A549 (cell line): Measurements from ENCODE around the gene ZNF423. TPM values are rescaled to one million over a fixed set of nuclear protein-coding genes. Genes with fewer than 3 reads are reported as not detected.

ENCODE experiments used
- ATAC-seq, 2 experiments: fragments of 200-7000 bp in 1 of 2; fragments of >200 bp in 1 of 2; cut with Nextera tagmentation in 1 of 2; cut with Tn5 transposase in 1 of 2; 3 replicates each; pipeline versions ENCODE4 v1.8.0 to v1.9.1; 2018 to 2020; ENCODE audit warnings: mild to moderate bottlenecking in 1 of 2, moderate library complexity in 1 of 2
- CTCF ChIA-PET: fragments of 300-600 bp; sonication (Branson Sonifier 250); formaldehyde crosslinking; extraction: SDS; loops from one replicate; lab custom pipeline; 2021; ENCODE audit warnings: antibody characterized with exemption, inconsistent platforms; lab: Yijun Ruan, JAX
- POLR2A ChIA-PET: fragments of 350-600 bp; formaldehyde crosslinking; extraction: SDS; loops from one replicate; lab custom pipeline; 2021; ENCODE audit warnings: antibody characterized with exemption, inconsistent platforms; lab: Yijun Ruan, JAX
- DNase-seq, 2 experiments: peaks; one replicate each; pipeline versions ENCODE4 v3.0.0 to v3.0.0-alpha.2; 2011 to 2016; ENCODE audit warnings: low read depth in 1 of 2, low spot score in 1 of 2
- FAIRE-seq: peaks from 2 replicates; lab custom pipeline; 2011; peaks lifted over from hg19 to GRCh38; lab: Jason Lieb, UNC
- H3K27ac ChIP-seq, 2 experiments: fragments of >200 bp; sonication (Bioruptor Twin); formaldehyde crosslinking; 3 replicates each; pipeline ENCODE4 v1.5.1; 2016 to 2017
- H3K4me1 ChIP-seq: fragments of >200 bp; sonication (Bioruptor Twin); formaldehyde crosslinking; 3 replicates; pipeline ENCODE4 v1.6.1; 2016
- H3K4me2 ChIP-seq: fragments of >200 bp; sonication (Bioruptor Twin); formaldehyde crosslinking; 3 replicates; pipeline ENCODE4 v1.6.1; 2016
- H3K4me3 ChIP-seq: fragments of >200 bp; sonication (Bioruptor Twin); formaldehyde crosslinking; 3 replicates; pipeline ENCODE4 v1.5.1; 2016
- H3K9me3 ChIP-seq: fragments of >200 bp; sonication (Bioruptor Twin); formaldehyde crosslinking; 3 replicates; pipeline ENCODE4 v1.6.1; 2016
- CBX2 ChIP-seq: fragments of 200-600 bp; sonication (generic); IDR thresholded peaks from 2 replicates; pipeline ENCODE4 v1.6.1; 2016; ENCODE audit warnings: low read depth, mild to moderate bottlenecking, borderline replicate concordance
- CEBPB ChIP-seq, 2 experiments: fragments of >200 bp in 1 of 2; sonication (Bioruptor Twin) in 1 of 2; formaldehyde crosslinking in 1 of 2; IDR thresholded peaks; 2 replicates each; pipeline ENCODE4 v1.6.1; 2012 to 2016
- FOSB ChIP-seq: fragments of 250-450 bp; sonication (Bioruptor Pico); IDR thresholded peaks from 2 replicates; pipeline ENCODE4 v1.5.0; 2020; ENCODE audit warnings: mild to moderate bottlenecking, moderate library complexity
- HEYL ChIP-seq: fragments of 250-450 bp; sonication (Bioruptor Pico); IDR thresholded peaks from 2 replicates; pipeline ENCODE4 v1.8.0; 2021; ENCODE audit warnings: mild to moderate bottlenecking, moderate library complexity
- JUN ChIP-seq, 2 experiments: fragments of >200 bp; sonication (Bioruptor Twin); formaldehyde crosslinking; IDR thresholded peaks; 2 replicates in 1 of 2; 3 replicates in 1 of 2; pipeline ENCODE4 v1.6.1; 2016 to 2017
- JUNB ChIP-seq: fragments of >200 bp; sonication (Bioruptor Twin); formaldehyde crosslinking; IDR thresholded peaks from 2 replicates; pipeline ENCODE4 v1.6.1; 2016
- KDM5A ChIP-seq: fragments of 200-600 bp; sonication (generic); IDR thresholded peaks from 2 replicates; pipeline ENCODE4 v1.6.1; 2016; ENCODE audit warnings: antibody characterized with exemption, mild to moderate bottlenecking
- MAZ ChIP-seq: fragments of 150-350 bp; IDR thresholded peaks from 2 replicates; pipeline ENCODE4 v1.6.1; 2014; ENCODE audit warnings: antibody characterized with exemption, low read depth, low read length, borderline replicate concordance
- NFE2L2 ChIP-seq: fragments of 150-350 bp; conservative IDR thresholded peaks from 2 replicates; pipeline ENCODE4 v1.6.1; 2014; ENCODE audit warnings: low read length
- RNF2 ChIP-seq: fragments of 200-600 bp; sonication (generic); IDR thresholded peaks from 2 replicates; pipeline ENCODE4 v1.6.1; 2016; ENCODE audit warnings: low read depth, mild to moderate bottlenecking, antibody characterized with exemption, moderate library complexity, borderline replicate concordance
- SREBF2 ChIP-seq: fragments of 450-650 bp; IDR thresholded peaks from 2 replicates; pipeline ENCODE4 v1.6.1; 2014; ENCODE audit warnings: mild to moderate bottlenecking, moderate library complexity
- WGBS: methylation state at CpG from one replicate; pipeline ENCODE4 v1.1.6; 2017; ENCODE audit errors: missing lambda C conversion rate; 5-methylcytosine and 5-hydroxymethylcytosine counted together
- polyA plus RNA-seq, 4 experiments: library from polyadenylated mRNA; depleted of rRNA in 3 of 4; stranded (reverse); fragments of >200 nt; fragmentation: RNase III in 1 of 4; extraction: RNeasy Plus Mini Kit Qiagen cat#74134 plus additional on column Dnase treatment in 1 of 4; gene quantifications; 2 replicates in 3 of 4; 3 replicates in 1 of 4; pipeline ENCODE4 v1.2.3, GENCODE V29; 2011 to 2017
- TF ChIP-seq, protein P1 (sequence below): IDR thresholded peaks from 2 replicates; pipeline ENCODE4 v1.6.1; 2012
- TF ChIP-seq, protein P2 (sequence below): fragments of 150-350 bp; IDR thresholded peaks from 2 replicates; pipeline ENCODE4 v1.6.1; 2014; ENCODE audit warnings: low read depth, mild to moderate bottlenecking, low read length
- TF ChIP-seq, protein P3 (sequence below): fragments of 450-650 bp; IDR thresholded peaks from 2 replicates; pipeline ENCODE4 v1.6.1; 2014; ENCODE audit warnings: antibody characterized with exemption
- TF ChIP-seq, protein P4 (sequence below): fragments of 250-450 bp; sonication (Bioruptor Pico); IDR thresholded peaks from 2 replicates; pipeline ENCODE4 v1.5.0; 2021; ENCODE audit warnings: mild to moderate bottlenecking, moderate library complexity, borderline replicate concordance

Gene ZNF423
- polyA plus RNA-seq, 2 of the 4 experiments (the other 2 are of a cell fraction): 0.04 to 0.10 TPM

DNA sequence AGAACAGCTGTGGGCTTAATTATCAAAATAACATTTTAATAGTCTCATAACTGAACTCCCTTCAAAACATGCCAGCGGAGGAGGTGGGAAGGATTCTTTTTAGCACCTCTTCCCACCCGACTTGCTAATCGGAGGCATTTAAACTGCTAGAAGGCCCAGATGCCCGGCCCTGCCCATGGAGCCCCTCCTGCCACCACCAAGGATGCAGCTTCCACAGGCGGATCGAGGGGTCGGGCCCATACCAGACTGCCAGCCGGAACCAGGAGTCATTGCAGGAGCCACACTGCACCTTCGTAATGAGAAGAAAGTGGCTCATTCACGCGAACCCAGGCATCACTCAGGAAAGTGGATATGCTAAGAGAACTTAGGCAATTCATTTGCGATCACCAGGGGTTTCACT, 281.1 kb downstream of the ZNF423 start:
- H3K4me2 ChIP-seq: no peak overlapping the region
- 56% methylated on average over 8 of the region's 12 CpGs for WGBS
- no peaks in the 10 kb centered on the region for H3K4me1 ChIP-seq
- ChIA-PET CTCF (interaction anchor here (1.5 to 3.5 kb wide), 2 partner anchors 18 to 167 kb away, joined by 3 to 16 read pairs; no protein-coding TSS in a partner anchor), POLR2A (no interaction called here)
- FAIRE-seq (no peak), ATAC-seq (no peak), DNase-seq (no peak)
- H3K27ac ChIP-seq: no peak overlapping the region
- TF ChIP-seq SREBF2 (no peak), JUN (IDR thresholded peaks at IDR 0.05) (no peak), RNF2 (no peak), FOSB (no peak), JUNB (no peak), NFE2L2 (no peak), CEBPB (IDR thresholded peaks at IDR 0.05) (no peak)
- TF ChIP-seq, protein P1, sequence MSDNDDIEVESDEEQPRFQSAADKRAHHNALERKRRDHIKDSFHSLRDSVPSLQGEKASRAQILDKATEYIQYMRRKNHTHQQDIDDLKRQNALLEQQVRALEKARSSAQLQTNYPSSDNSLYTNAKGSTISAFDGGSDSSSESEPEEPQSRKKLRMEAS: no peak
- no peak overlapping the region for H3K4me3 ChIP-seq
- no peaks in the 10 kb centered on the region for H3K9me3 ChIP-seq

DNA sequence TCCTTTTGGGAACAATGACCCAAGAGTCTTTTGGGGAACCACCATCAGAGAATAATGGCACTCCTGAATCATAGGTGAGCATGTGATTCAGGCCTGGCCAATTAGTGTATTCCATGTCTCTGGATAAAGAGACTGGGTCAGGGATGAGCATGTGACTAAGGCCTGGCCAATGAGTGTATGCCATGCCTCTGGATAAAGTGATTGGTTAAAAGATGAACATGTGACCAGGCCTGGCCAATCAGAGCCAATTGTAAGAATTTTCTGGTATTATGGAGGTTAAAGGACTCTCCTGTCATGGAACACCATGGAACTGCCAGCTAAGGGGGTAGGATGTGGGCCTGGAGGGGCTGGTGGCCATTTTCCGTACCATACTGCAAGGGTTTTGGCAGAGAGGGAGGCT, 288.0 kb downstream of the ZNF423 start:
- Histone ChIP-seq H3K27ac (no peak overlapping the region), H3K4me3 (no peak overlapping the region), H3K9me3 (no peaks in the 10 kb centered on the region), H3K4me2 (no peak overlapping the region), H3K4me1 (no peaks in the 10 kb centered on the region)
- no peak for FAIRE-seq
- TF ChIP-seq, protein P2, sequence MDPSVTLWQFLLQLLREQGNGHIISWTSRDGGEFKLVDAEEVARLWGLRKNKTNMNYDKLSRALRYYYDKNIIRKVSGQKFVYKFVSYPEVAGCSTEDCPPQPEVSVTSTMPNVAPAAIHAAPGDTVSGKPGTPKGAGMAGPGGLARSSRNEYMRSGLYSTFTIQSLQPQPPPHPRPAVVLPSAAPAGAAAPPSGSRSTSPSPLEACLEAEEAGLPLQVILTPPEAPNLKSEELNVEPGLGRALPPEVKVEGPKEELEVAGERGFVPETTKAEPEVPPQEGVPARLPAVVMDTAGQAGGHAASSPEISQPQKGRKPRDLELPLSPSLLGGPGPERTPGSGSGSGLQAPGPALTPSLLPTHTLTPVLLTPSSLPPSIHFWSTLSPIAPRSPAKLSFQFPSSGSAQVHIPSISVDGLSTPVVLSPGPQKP: no peak
- TF ChIP-seq, protein P3, sequence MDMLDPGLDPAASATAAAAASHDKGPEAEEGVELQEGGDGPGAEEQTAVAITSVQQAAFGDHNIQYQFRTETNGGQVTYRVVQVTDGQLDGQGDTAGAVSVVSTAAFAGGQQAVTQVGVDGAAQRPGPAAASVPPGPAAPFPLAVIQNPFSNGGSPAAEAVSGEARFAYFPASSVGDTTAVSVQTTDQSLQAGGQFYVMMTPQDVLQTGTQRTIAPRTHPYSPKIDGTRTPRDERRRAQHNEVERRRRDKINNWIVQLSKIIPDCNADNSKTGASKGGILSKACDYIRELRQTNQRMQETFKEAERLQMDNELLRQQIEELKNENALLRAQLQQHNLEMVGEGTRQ: peak; percentile 76
- DNase-seq: peak in 1 of 2 experiments; percentile 10
- peak in 1 of 2 experiments; percentile 55; a peak in 3 of 6 replicates for ATAC-seq
- ChIA-PET CTCF (interaction anchor here (1.0 kb wide), 1 partner anchor 25 kb away, joined by 3 read pairs; no protein-coding TSS in a partner anchor), POLR2A (no interaction called here)
- 47% methylated on average over 1 of the region's 1 CpG for WGBS

DNA sequence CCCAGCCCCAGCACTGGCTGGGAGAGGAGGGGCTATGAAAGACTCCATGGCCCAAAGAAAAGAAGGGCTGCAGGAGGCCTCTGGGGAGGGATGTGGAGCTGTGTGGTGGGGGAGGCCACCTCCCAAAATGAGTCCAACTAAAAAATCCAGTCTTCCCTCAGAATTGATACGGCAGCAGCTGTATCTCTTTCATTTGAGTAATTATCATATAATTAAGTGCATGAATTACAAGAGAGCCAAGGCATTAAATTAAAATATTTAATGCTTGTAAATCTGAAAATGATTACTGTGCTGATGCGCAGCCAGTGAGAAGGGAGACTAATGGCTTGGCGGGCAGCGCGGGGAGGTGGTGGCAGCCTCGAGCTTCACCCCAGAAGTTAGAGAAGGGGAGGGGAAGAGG, 289.5 kb downstream of the ZNF423 start:
- no peak overlapping the region for H3K4me3 ChIP-seq
- CTCF ChIA-PET: interaction anchor here (1.1 kb wide), 1 partner anchor 26 kb away, joined by 6 read pairs; no protein-coding TSS in a partner anchor
- H3K4me2 ChIP-seq: no peak overlapping the region
- no peaks in the 10 kb centered on the region for H3K9me3 ChIP-seq
- H3K27ac ChIP-seq: no peak overlapping the region
- DNase-seq: no peak
- ATAC-seq: no peak
- 69% methylated on average over 6 of the region's 6 CpGs for WGBS
- H3K4me1 ChIP-seq: no peaks in the 10 kb centered on the region
- no peak for FAIRE-seq
- POLR2A ChIA-PET: no interaction called here
- TF ChIP-seq, protein P4, sequence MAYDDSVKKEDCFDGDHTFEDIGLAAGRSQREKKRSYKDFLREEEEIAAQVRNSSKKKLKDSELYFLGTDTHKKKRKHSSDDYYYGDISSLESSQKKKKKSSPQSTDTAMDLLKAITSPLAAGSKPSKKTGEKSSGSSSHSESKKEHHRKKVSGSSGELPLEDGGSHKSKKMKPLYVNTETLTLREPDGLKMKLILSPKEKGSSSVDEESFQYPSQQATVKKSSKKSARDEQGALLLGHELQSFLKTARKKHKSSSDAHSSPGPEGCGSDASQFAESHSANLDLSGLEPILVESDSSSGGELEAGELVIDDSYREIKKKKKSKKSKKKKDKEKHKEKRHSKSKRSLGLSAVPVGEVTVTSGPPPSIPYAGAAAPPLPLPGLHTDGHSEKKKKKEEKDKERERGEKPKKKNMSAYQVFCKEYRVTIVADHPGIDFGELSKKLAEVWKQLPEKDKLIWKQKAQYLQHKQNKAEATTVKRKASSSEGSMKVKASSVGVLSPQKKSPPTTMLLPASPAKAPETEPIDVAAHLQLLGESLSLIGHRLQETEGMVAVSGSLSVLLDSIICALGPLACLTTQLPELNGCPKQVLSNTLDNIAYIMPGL (CRISPR knock-in tag): no peak
- TF ChIP-seq HEYL: no peak
- TF ChIP-seq KDM5A: no peak
- TF ChIP-seq MAZ: no peak
- TF ChIP-seq CBX2: no peak
